ENCODE data around the gene ZNF546.

Gene ZNF546

GRCh38 chr19:40053491-40053890 is 56.6 kb downstream of the ZNF546 start:
- no peak for TF ChIP-seq CTCF (conservative IDR thresholded peaks at IDR 0.05; ENCODE audit: low read depth, low read length)
- H4K20me1 ChIP-seq (ENCODE audit: insufficient read depth) = no peaks in the 10 kb centered on the region
- no peak overlapping the region for H3K4me3 ChIP-seq (IDR thresholded peaks at IDR 0.05; ENCODE audit: insufficient read depth, low read depth, low read length)
- peaks cover 36% of the 10 kb centered on the region; the same call in 1 of the 2 replicates for H3K79me2 ChIP-seq (ENCODE audit: insufficient read depth, low read depth)
- no peaks in the 10 kb centered on the region for H3K27me3 ChIP-seq (ENCODE audit: insufficient read depth, low read depth)
- peaks cover 14% of the 10 kb centered on the region for H3K4me1 ChIP-seq (ENCODE audit: low read depth, poor library complexity, severe bottlenecking)
- no peak overlapping the region for H3K27ac ChIP-seq
- no peak overlapping the region for H3K4me2 ChIP-seq
- H2AFZ ChIP-seq (ENCODE audit: low read depth) = no peak overlapping the region
- H3K36me3 ChIP-seq (ENCODE audit: insufficient read depth) = no peaks in the 10 kb centered on the region
- H3K9ac ChIP-seq = no peak overlapping the region

GRCh38 chr19:40054632-40055031 is 57.8 kb downstream of the ZNF546 start:
- Histone ChIP-seq H3K27me3 (ENCODE audit: insufficient read depth, low read depth) (no peaks in the 10 kb centered on the region), H3K36me3 (ENCODE audit: insufficient read depth) (no peaks in the 10 kb centered on the region), H3K4me1 (ENCODE audit: low read depth, poor library complexity, severe bottlenecking) (peaks cover 25% of the 10 kb centered on the region), H3K9ac (no peak overlapping the region), H3K79me2 (ENCODE audit: insufficient read depth, low read depth) (peaks cover 36% of the 10 kb centered on the region; the same call in 1 of the 2 replicates), H3K4me3 (IDR thresholded peaks at IDR 0.05; ENCODE audit: insufficient read depth, low read depth, low read length) (no peak overlapping the region), H3K27ac (no peak overlapping the region), H2AFZ (ENCODE audit: low read depth) (no peak overlapping the region), H4K20me1 (ENCODE audit: insufficient read depth) (no peaks in the 10 kb centered on the region), H3K4me2 (peak overlapping the region; percentile 72; the same call in 1 of the 2 replicates)
- TF ChIP-seq CTCF (conservative IDR thresholded peaks at IDR 0.05; ENCODE audit: low read depth, low read length) = no peak

GRCh38 chr19:40055049-40055448 is 58.2 kb downstream of the ZNF546 start:
- Histone ChIP-seq H3K27ac (no peak overlapping the region), H3K79me2 (ENCODE audit: insufficient read depth, low read depth) (peaks cover 36% of the 10 kb centered on the region; the same call in 1 of the 2 replicates), H2AFZ (ENCODE audit: low read depth) (no peak overlapping the region), H4K20me1 (ENCODE audit: insufficient read depth) (no peaks in the 10 kb centered on the region), H3K4me2 (peak overlapping the region; percentile 72; the same call in 1 of the 2 replicates), H3K4me1 (ENCODE audit: low read depth, poor library complexity, severe bottlenecking) (peaks cover 26% of the 10 kb centered on the region), H3K36me3 (ENCODE audit: insufficient read depth) (no peaks in the 10 kb centered on the region), H3K4me3 (IDR thresholded peaks at IDR 0.05; ENCODE audit: insufficient read depth, low read depth, low read length) (peak overlapping the region; percentile 69), H3K27me3 (ENCODE audit: insufficient read depth, low read depth) (no peaks in the 10 kb centered on the region), H3K9ac (no peak overlapping the region)
- TF ChIP-seq CTCF (conservative IDR thresholded peaks at IDR 0.05; ENCODE audit: low read depth, low read length) = no peak

GRCh38 chr19:40055832-40056504 is 59.1 kb downstream of the ZNF546 start, which contains the start of gene ZNF780B:
TSS of gene ZNF780B (minus strand) at chr19:40056231. CDS start at chr19:40050332, 5,899 bp downstream.
- H3K4me1 ChIP-seq (ENCODE audit: low read depth, poor library complexity, severe bottlenecking) = peaks cover 26% of the 10 kb centered on the region
- H3K36me3 ChIP-seq (ENCODE audit: insufficient read depth) = no peaks in the 10 kb centered on the region
- H3K79me2 ChIP-seq (ENCODE audit: insufficient read depth, low read depth) = peaks cover 29% of the 10 kb centered on the region; the same call in 1 of the 2 replicates
- H3K27me3 ChIP-seq (ENCODE audit: insufficient read depth, low read depth) = no peaks in the 10 kb centered on the region
- no peaks in the 10 kb centered on the region for H4K20me1 ChIP-seq (ENCODE audit: insufficient read depth)
- no peak for TF ChIP-seq CTCF (conservative IDR thresholded peaks at IDR 0.05; ENCODE audit: low read depth, low read length)
- peak within 1 kb of the TSS; percentile 22; the same call in 1 of the 2 replicates for H3K27ac ChIP-seq
- H3K9ac ChIP-seq = peak within 1 kb of the TSS; percentile 66
- peak within 1 kb of the TSS; percentile 70 for H3K4me3 ChIP-seq (IDR thresholded peaks at IDR 0.05; ENCODE audit: insufficient read depth, low read depth, low read length)
- peak within 1 kb of the TSS; percentile 70 for H2AFZ ChIP-seq (ENCODE audit: low read depth)
- H3K4me2 ChIP-seq = peak within 1 kb of the TSS; percentile 72
